HG03521 (cell line): Measurements from ENCODE around the gene BIN1.

Experiments
- ATAC-seq: cut with Tn5 transposase; IDR thresholded peaks from one replicate; pipeline ENCODE4 v1.9.1; 2021; ENCODE audit warnings: mild to moderate bottlenecking, moderate library complexity; ENCODE audit not compliant: unreplicated experiment

The BIN1 gene

GRCh38 chr2:127061375-127062273 is 45.3 kb downstream of the BIN1 start:
- ATAC-seq: no peak

GRCh38 chr2:127060264-127060945 is 46.5 kb downstream of the BIN1 start:
- ATAC-seq: no peak

DNA sequence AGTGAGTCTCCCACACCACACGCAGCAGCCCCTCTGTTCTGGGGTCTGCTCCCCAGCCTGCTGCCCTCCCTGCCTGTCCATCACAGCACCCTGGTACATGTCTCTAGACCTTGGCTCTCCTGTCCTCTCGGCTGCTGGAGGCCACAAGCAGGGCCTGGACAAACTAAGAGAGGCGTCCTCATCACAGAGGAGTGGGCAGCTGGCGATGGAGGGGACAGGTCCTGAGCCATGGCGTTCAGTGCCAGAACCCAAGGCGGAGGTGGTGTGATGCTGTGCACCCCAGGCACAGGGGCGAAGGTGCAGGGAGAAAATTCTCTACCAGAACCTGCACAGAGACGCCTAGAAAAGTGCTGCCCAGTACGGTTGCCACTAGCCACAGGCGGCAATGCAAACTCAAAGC is 47.4 kb downstream of the BIN1 start:
- no peak for ATAC-seq

GRCh38 chr2:127058954-127059252 is 48.1 kb downstream of the BIN1 start:
- no peak for ATAC-seq

GRCh38 chr2:127058246-127058953 is 48.6 kb downstream of the BIN1 start:
- no peak for ATAC-seq

- no peak for ATAC-seq
These were observed 49.3 kb downstream of the BIN1 start for GRCh38 chr2:127057371-127058245.

GRCh38 chr2:127056631-127057370 is 50.2 kb downstream of the BIN1 start:
- ATAC-seq: no peak

DNA sequence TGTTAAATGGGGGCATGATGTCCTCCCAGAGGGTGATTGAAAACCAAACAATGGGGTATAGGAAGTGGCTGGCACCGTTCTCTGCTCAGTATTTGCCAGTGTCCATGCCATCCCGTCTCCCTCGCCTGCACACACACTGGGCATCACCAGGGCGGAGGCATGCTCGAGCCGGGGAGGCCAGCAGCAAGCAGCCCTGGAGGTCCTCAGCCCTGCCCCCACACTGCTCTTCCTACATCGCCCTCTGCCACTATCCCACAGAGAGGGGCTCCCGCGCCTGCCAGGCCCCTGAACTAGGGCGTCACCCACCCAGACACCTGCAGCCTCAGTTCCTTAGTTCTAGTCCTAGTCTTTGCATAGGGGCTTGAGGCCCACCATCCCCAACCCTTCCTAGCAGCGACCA is 50.9 kb downstream of the BIN1 start:
- ATAC-seq: no peak

GRCh38 chr2:127055786-127056076 is 51.2 kb downstream of the BIN1 start:
- ATAC-seq: no peak

DNA sequence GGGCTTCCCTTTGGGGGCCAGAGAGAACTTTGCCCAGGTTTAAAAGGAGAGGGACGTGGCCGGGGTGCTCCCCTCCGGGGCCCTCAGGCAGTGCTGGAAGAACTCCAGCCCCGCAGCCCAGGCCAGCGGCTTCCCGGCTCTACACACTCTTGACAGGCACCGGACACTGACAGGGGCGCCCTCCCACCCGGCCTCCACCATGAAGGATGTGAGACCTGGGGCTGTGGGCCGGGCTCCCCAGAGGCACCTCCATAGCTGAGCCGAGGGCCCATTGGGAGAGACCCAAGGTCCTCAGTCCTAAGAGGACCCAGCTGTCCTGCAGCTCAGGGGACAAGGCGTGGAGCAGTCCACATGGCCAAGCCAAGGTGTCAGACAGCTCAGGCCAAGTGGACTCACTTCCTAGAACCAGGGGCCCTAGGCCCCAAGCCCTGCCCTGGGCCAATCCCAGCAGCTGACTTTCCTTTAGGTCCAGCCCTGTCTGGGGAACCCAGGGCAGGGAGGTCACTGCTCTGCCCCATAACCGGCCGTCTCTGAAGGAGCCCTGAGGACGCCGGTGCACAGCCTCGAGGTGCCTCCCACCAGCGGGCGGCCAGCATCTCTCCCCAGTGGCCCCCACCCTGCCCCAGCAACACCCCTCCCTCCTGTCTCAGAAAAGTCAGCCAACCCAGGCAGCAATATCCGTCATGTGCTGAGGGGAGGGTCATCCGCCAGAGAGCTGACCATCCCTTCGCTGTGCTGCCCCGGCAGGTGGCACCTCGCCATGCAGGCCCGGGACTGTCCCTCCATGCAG is 51.8 kb downstream of the BIN1 start:
- ATAC-seq: no peak

DNA sequence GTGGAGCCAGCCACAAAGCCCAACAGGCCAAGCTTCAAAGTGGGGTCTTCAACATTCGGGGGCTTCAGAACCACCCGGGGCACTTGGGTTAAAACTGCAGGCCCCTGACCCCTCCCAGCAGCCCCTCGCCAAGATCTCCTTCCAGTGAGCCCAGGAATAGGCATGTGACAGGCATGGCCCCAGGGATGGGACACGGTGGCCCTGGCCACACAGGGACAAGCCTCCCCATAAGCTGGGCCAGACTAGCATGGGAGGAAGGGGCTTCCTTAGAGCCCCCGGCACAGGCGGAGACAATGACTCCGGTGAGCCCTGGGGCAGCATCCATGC is 52.4 kb downstream of the BIN1 start:
- ATAC-seq: no peak

DNA sequence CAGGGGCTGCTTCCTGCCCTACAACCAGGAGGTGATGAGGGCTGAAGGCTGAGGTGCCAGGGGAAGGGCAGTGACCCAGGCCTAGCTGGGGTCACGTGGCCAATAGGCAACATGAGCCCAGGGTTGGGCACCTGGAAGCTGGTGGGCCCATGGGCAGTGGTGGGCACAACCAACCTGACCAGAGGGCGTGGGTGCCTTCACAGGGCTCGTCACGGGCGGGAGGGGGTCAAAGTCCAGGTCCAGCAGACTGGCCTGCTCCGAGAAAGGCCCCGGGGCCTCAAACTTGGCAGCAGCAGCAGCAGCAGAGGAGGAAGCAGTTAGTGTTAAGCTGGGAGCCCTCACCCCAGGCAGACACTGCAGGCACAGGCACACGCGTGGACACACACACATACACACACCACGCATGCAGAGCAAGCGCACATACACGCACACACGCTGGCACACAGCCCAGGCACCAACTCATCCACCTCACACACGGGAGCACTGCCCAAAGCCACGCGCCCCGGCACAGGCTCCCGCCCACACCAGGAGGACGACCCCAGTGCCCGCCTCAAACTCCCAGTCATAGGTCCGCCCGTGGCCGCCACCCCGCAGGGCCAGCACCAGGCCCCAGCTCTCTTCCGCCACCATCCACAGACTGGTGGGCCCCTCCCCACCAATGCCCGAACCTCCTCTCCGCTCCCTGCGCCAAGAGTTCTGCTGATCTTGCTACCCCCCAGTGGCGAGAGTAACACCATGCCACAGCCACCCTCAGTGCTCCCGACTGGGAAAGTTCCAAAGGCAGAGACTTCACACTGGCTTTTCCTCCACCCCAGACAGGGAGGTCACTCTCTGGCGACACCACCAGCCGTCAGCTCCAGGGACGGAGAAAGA is 53.0 kb downstream of the BIN1 start:
- no peak for ATAC-seq

- ATAC-seq: no peak
These were observed 53.9 kb downstream of the BIN1 start for GRCh38 chr2:127052771-127053691.

DNA sequence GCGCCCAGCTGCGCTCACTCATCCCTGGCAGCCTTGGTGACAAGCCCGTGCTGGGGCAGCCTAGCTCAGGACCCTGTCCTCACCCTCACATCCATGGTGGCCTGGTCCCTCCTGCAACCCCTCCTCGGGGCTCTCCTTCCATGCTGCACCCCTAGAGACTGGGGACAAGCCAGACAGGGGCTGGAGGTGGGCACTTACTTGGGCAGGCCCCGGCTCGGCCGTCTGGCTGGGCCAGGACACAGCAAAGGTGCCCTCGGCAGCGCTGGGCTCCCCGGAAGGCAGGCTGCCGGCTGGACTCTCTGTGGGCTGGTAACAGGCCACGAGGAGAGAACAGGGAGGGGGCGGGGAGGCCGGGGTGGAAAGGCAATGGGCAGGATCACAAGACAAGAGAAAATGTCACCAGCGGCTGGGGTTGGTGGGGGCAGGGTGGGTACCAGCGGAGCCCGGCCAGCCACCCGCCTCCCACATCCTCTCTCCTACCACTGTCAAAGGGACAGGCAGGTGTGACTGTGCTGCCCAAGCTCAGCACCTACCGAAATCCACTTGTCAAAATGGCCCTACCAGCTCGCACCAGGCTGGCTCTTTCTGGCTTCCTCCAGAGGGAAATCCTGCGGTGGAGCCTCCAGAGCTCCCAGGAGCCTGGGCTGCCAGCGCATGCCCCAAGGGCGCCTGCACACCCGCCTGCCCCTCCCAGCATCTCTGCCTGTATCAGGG is 54.7 kb downstream of the BIN1 start:
- no peak for ATAC-seq

GRCh38 chr2:127051116-127052056 is 55.6 kb downstream of the BIN1 start:
- no peak for ATAC-seq

DNA sequence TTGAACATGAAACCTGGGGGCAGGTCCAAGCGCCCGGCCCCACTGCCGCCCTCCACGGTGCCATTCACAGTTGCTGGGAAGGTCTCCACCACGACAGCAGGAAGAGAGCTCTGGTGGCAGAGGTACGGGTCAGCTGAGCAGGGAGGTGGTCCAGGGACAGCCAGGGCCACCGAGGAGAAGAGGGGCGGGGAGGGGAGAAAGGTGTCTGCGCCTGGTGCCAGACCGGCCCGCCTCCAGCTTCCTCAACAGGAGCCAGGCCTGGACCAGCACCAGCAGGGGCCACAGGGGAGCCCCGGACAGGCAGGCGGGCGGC is 56.2 kb downstream of the BIN1 start:
- ATAC-seq: no peak
